Putamen (tissue), 1 donor: ENCODE results near the gene RABGAP1L.

Experiments used
- DNase-seq: peaks from one replicate; pipeline ENCODE4 v3.0.0-alpha.2; 2016; ENCODE audit warnings: low spot score

RABGAP1L gene

GRCh38 chr1:174748586-174748985 is 589.3 kb downstream of the RABGAP1L start:
- no peak for DNase-seq

- DNase-seq: no peak
These were observed 593.8 kb downstream of the RABGAP1L start for GRCh38 chr1:174753131-174753530.

- no peak for DNase-seq
These were observed 602.0 kb downstream of the RABGAP1L start for GRCh38 chr1:174761335-174761734.

GRCh38 chr1:174761901-174762585 is 602.7 kb downstream of the RABGAP1L start:
- DNase-seq: no peak

GRCh38 chr1:174764191-174764590 is 604.9 kb downstream of the RABGAP1L start:
- no peak for DNase-seq

- no peak for DNase-seq
These were observed 607.4 kb downstream of the RABGAP1L start for GRCh38 chr1:174766727-174767126.

GRCh38 chr1:174768516-174768915 is 609.2 kb downstream of the RABGAP1L start:
- DNase-seq: no peak

GRCh38 chr1:174768949-174769348 is 609.6 kb downstream of the RABGAP1L start:
- DNase-seq: no peak

GRCh38 chr1:174769961-174770549 is 610.7 kb downstream of the RABGAP1L start:
- peak; percentile 54 for DNase-seq

- no peak for DNase-seq
These were observed 616.3 kb downstream of the RABGAP1L start for GRCh38 chr1:174775621-174776020.

GRCh38 chr1:174777262-174777661 is 617.9 kb downstream of the RABGAP1L start:
- no peak for DNase-seq

GRCh38 chr1:174785510-174785909 is 626.2 kb downstream of the RABGAP1L start:
- no peak for DNase-seq

GRCh38 chr1:174786358-174786757 is 627.0 kb downstream of the RABGAP1L start:
- DNase-seq: no peak

GRCh38 chr1:174786760-174787159 is 627.4 kb downstream of the RABGAP1L start:
- DNase-seq: no peak

GRCh38 chr1:174788981-174789380 is 629.7 kb downstream of the RABGAP1L start:
- no peak for DNase-seq

- DNase-seq: no peak
These were observed 630.1 kb downstream of the RABGAP1L start for GRCh38 chr1:174789399-174789798.

GRCh38 chr1:174791863-174792262 is 632.5 kb downstream of the RABGAP1L start:
- no peak for DNase-seq

GRCh38 chr1:174794861-174795260 is 635.5 kb downstream of the RABGAP1L start:
- no peak for DNase-seq

- DNase-seq: no peak
These were observed 636.5 kb downstream of the RABGAP1L start for GRCh38 chr1:174795806-174796205.

- no peak for DNase-seq
These were observed 638.1 kb downstream of the RABGAP1L start for GRCh38 chr1:174797398-174797797.

- DNase-seq: no peak
These were observed 639.8 kb downstream of the RABGAP1L start for GRCh38 chr1:174799136-174799479.

GRCh38 chr1:174800216-174800851 is 641.0 kb downstream of the RABGAP1L start:
- peak; percentile 52 for DNase-seq

GRCh38 chr1:174800876-174801275 is 641.6 kb downstream of the RABGAP1L start:
- DNase-seq: peak; percentile 22
